Hepatocyte (in vitro differentiated cells): Measurements from ENCODE around the gene SLC47A2. TPM values are rescaled to one million over a fixed set of nuclear protein-coding genes. Genes with fewer than 3 reads are reported as not detected.

Source experiments
- DNase-seq: peaks from one replicate; pipeline ENCODE4 v3.0.0-alpha.2; 2016; ENCODE audit warnings: low spot score
- H2AFZ ChIP-seq: fragments of 200-600 bp; sonication (generic); 2 replicates; pipeline ENCODE4 v1.6.0; 2016; ENCODE audit warnings: antibody characterized with exemption, mild to moderate bottlenecking
- H3K27ac ChIP-seq: fragments of 200-600 bp; sonication (generic); 2 replicates; pipeline ENCODE4 v1.5.1; 2016; ENCODE audit warnings: mild to moderate bottlenecking
- H3K27me3 ChIP-seq: fragments of 200-600 bp; sonication (generic); 2 replicates; pipeline ENCODE4 v1.6.1; 2016
- H3K36me3 ChIP-seq: fragments of 200-600 bp; sonication (generic); replicated peaks from 2 replicates; pipeline ENCODE4 v1.5.1; 2016; ENCODE audit warnings: low read depth; ENCODE audit not compliant: insufficient read depth
- H3K4me1 ChIP-seq: fragments of 200-600 bp; sonication (generic); 2 replicates; pipeline ENCODE4 v1.5.1; 2016; ENCODE audit warnings: mild to moderate bottlenecking, moderate library complexity; ENCODE audit not compliant: insufficient read depth
- H3K4me2 ChIP-seq: fragments of 200-600 bp; sonication (generic); 2 replicates; pipeline ENCODE4 v1.6.0; 2016
- H3K4me3 ChIP-seq: fragments of 200-600 bp; sonication (generic); 2 replicates; pipeline ENCODE4 v1.5.1; 2016; ENCODE audit warnings: mild to moderate bottlenecking
- H3K79me2 ChIP-seq: fragments of 200-600 bp; sonication (generic); 2 replicates; pipeline ENCODE4 v1.6.0; 2017; ENCODE audit warnings: mild to moderate bottlenecking
- H3K9me2 ChIP-seq: fragments of 200-600 bp; sonication (generic); replicated peaks from 2 replicates; pipeline ENCODE4 v1.6.0; 2017; ENCODE audit warnings: mild to moderate bottlenecking; ENCODE audit not compliant: insufficient read depth
- H3K9me3 ChIP-seq: fragments of 200-600 bp; sonication (generic); 2 replicates; pipeline ENCODE4 v1.5.1; 2016; ENCODE audit warnings: low read depth, mild to moderate bottlenecking
- H4K20me1 ChIP-seq: fragments of 200-600 bp; sonication (generic); 2 replicates; pipeline ENCODE4 v1.6.0; 2016; ENCODE audit warnings: mild to moderate bottlenecking; ENCODE audit not compliant: insufficient read depth, poor library complexity, severe bottlenecking
- EZH2 ChIP-seq: fragments of 200-600 bp; sonication (generic); IDR thresholded peaks from 2 replicates; pipeline ENCODE4 v1.6.1; 2016; ENCODE audit warnings: antibody characterized with exemption, mild to moderate bottlenecking, borderline replicate concordance
- EZH2phosphoT487 ChIP-seq: fragments of 200-600 bp; sonication (generic); IDR thresholded peaks from one replicate; pipeline ENCODE4 v1.6.1; 2018; ENCODE audit warnings: antibody characterized with exemption, mild to moderate bottlenecking, low read depth, moderate library complexity; ENCODE audit not compliant: unreplicated experiment, severe bottlenecking
- WGBS: methylation state at CpG from one replicate; pipeline ENCODE4 v1.1.6; 2016; ENCODE audit warnings: low lambda C conversion rate; ENCODE audit errors: missing lambda C conversion rate; 5-methylcytosine and 5-hydroxymethylcytosine counted together
- polyA plus RNA-seq: library from polyadenylated mRNA; unstranded; fragments of >200 nt; fragmentation: Nextera tagmentation; extraction: Ambion mirVana; gene quantifications from 2 replicates; pipeline ENCODE4 v1.2.1, GENCODE V29; 2016
- total RNA-seq: library from RNA; depleted of rRNA; stranded (reverse); fragments of >200 nt; gene quantifications from 2 replicates; pipeline ENCODE4 v1.2.3, GENCODE V29; 2014
- TF ChIP-seq, protein P1 (sequence below): fragments of 200-600 bp; sonication (generic); IDR thresholded peaks from 2 replicates; pipeline ENCODE4 v1.5.1; 2016; ENCODE audit warnings: antibody characterized with exemption, mild to moderate bottlenecking; ENCODE audit not compliant: poor library complexity

SLC47A2 gene
- total and polyA plus RNA-seq, 2 experiments from 2014 or later: 0.07 TPM; not detected in 1

DNA sequence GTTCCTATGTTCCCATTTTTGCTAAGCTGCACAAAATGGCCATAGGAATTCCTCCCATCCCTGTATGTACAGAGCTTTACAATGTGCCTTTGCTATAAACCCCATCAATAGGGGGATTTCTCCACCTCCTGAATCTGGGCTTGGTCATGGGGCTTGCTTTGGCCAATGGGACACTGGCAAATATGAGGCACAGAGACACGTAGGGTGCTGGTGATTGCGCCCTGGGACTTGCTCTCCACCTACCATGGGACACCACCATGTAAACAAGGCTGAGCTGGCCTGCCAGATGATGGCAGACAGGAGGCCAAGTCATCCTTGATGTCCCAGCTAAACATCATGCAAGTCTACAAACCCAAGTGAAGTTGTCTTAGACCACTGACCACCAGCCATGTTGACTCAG is 47.0 kb upstream of the SLC47A2 start:
- H3K4me2 ChIP-seq: no peak overlapping the region
- H4K20me1 ChIP-seq: no peaks in the 10 kb centered on the region
- no peak overlapping the region for H3K27ac ChIP-seq
- no peak overlapping the region for H2AFZ ChIP-seq
- no peaks in the 10 kb centered on the region for H3K9me2 ChIP-seq
- no peaks in the 10 kb centered on the region for H3K9me3 ChIP-seq
- DNase-seq: no peak
- no peaks in the 10 kb centered on the region for H3K36me3 ChIP-seq
- H3K27me3 ChIP-seq: no peaks in the 10 kb centered on the region
- no peaks in the 10 kb centered on the region for H3K79me2 ChIP-seq
- TF ChIP-seq, protein P1, sequence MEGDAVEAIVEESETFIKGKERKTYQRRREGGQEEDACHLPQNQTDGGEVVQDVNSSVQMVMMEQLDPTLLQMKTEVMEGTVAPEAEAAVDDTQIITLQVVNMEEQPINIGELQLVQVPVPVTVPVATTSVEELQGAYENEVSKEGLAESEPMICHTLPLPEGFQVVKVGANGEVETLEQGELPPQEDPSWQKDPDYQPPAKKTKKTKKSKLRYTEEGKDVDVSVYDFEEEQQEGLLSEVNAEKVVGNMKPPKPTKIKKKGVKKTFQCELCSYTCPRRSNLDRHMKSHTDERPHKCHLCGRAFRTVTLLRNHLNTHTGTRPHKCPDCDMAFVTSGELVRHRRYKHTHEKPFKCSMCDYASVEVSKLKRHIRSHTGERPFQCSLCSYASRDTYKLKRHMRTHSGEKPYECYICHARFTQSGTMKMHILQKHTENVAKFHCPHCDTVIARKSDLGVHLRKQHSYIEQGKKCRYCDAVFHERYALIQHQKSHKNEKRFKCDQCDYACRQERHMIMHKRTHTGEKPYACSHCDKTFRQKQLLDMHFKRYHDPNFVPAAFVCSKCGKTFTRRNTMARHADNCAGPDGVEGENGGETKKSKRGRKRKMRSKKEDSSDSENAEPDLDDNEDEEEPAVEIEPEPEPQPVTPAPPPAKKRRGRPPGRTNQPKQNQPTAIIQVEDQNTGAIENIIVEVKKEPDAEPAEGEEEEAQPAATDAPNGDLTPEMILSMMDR: no peak
- no peak for TF ChIP-seq EZH2phosphoT487
- TF ChIP-seq EZH2: no peak
- no peak overlapping the region for H3K4me3 ChIP-seq
- no peaks in the 10 kb centered on the region for H3K4me1 ChIP-seq
- 96% methylated on average over 2 of the region's 2 CpGs for WGBS

DNA sequence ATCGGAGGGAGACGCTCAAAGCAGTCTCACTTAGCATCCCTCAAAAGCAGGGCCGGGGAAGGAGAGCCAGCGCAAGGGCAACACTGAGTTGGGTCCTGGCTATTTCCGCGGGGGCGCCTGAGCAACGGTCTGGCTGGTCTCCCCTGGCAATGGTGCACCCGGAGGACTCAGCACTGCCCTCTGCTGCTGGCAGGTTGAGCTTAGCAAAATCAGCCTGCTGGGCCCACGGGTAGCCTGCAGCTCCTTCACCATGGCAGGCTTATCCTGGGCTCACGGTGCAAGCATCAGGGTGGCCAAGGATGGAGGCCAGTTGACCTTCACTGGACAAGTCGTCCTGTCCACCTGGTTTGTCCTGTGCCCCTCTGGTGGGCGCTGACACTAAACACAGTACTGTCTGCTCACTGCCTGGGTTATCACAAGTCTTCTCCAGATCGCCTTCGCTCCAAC is 46.2 kb upstream of the SLC47A2 start:
- no peaks in the 10 kb centered on the region for H3K9me3 ChIP-seq
- no peak overlapping the region for H3K4me3 ChIP-seq
- DNase-seq: peak; percentile 84
- no peak overlapping the region for H3K4me2 ChIP-seq
- H3K79me2 ChIP-seq: no peaks in the 10 kb centered on the region
- H4K20me1 ChIP-seq: no peaks in the 10 kb centered on the region
- no peaks in the 10 kb centered on the region for H3K9me2 ChIP-seq
- no peak overlapping the region for H3K27ac ChIP-seq
- H3K4me1 ChIP-seq: no peaks in the 10 kb centered on the region
- WGBS: 30% methylated on average over 15 of the region's 15 CpGs
- H3K27me3 ChIP-seq: no peaks in the 10 kb centered on the region
- no peaks in the 10 kb centered on the region for H3K36me3 ChIP-seq
- TF ChIP-seq EZH2 (no peak), EZH2phosphoT487 (no peak)
- TF ChIP-seq, protein P1: peak; percentile 71
- no peak overlapping the region for H2AFZ ChIP-seq

DNA sequence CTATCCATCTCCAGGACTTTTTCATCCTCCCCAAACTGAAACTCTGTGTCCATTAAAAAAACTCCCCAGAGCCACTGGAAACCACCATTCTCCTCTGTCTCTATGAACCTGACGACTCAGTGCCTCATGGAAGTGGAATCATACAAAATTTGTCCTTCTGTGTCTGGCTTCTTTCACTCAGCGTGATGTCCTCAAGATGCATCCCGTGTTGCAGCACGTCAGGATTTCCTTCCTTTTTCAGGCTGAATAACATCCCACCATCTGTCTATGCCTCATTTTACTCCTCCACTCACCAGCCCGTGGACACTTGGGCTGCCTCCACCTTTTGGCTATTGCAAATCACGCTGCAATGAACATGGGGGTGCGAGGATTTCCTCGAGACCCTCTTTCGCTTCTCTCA is 44.4 kb upstream of the SLC47A2 start:
- 77% methylated on average over 9 of the region's 9 CpGs for WGBS
- Histone ChIP-seq H3K27ac (no peak overlapping the region), H3K9me3 (no peaks in the 10 kb centered on the region), H2AFZ (no peak overlapping the region), H3K36me3 (no peaks in the 10 kb centered on the region), H3K4me3 (no peak overlapping the region), H3K9me2 (no peaks in the 10 kb centered on the region), H3K79me2 (no peaks in the 10 kb centered on the region), H4K20me1 (no peaks in the 10 kb centered on the region), H3K4me1 (no peaks in the 10 kb centered on the region), H3K4me2 (no peak overlapping the region), H3K27me3 (no peaks in the 10 kb centered on the region)
- TF ChIP-seq EZH2phosphoT487 (no peak), EZH2 (no peak)
- TF ChIP-seq, protein P1: no peak
- DNase-seq: no peak
